ENCODE results near the gene SGO2.

Gene SGO2

GRCh38 chr2:200525882-200526651, at the start of gene SGO2:
TSS of gene SGO2 (plus strand) at chr2:200526207. CDS start at chr2:200532976, 6,769 bp downstream.
- DNase-seq: peak; percentile 95

GRCh38 chr2:200476836-200477235, 49.2 kb upstream of the SGO2 start:
- DNase-seq: no peak

- DNase-seq: no peak
Measured at GRCh38 chr2:200477667-200478131, 48.3 kb upstream of the SGO2 start.

- no peak for DNase-seq
Measured at GRCh38 chr2:200479692-200480265, 46.2 kb upstream of the SGO2 start.

GRCh38 chr2:200482194-200482593, 43.8 kb upstream of the SGO2 start:
- DNase-seq: no peak

GRCh38 chr2:200483729-200484198, 42.2 kb upstream of the SGO2 start:
- DNase-seq: no peak

GRCh38 chr2:200484934-200485333, 41.1 kb upstream of the SGO2 start:
- no peak for DNase-seq

GRCh38 chr2:200486529-200486928, 39.5 kb upstream of the SGO2 start:
- DNase-seq: no peak

GRCh38 chr2:200488169-200488568, 37.8 kb upstream of the SGO2 start:
- DNase-seq: no peak

- no peak for DNase-seq
Measured at GRCh38 chr2:200490001-200490400, 36.0 kb upstream of the SGO2 start.

- no peak for DNase-seq
Measured at GRCh38 chr2:200492656-200493055, 33.4 kb upstream of the SGO2 start.

- DNase-seq: no peak
Measured at GRCh38 chr2:200494048-200494447, 32.0 kb upstream of the SGO2 start.

- no peak for DNase-seq
Measured at GRCh38 chr2:200496696-200497095, 29.3 kb upstream of the SGO2 start.

GRCh38 chr2:200498402-200499162, 27.4 kb upstream of the SGO2 start:
- no peak for DNase-seq

GRCh38 chr2:200502196-200502595, 23.8 kb upstream of the SGO2 start:
- DNase-seq: no peak

GRCh38 chr2:200506679-200507078, 19.3 kb upstream of the SGO2 start:
- no peak for DNase-seq

- no peak for DNase-seq
Measured at GRCh38 chr2:200507179-200507578, 18.8 kb upstream of the SGO2 start.

- no peak for DNase-seq
Measured at GRCh38 chr2:200509235-200509611, 16.8 kb upstream of the SGO2 start.

GRCh38 chr2:200509612-200510433, 16.2 kb upstream of the SGO2 start, which contains the start of gene KCTD18:
TSS of gene KCTD18 (minus strand) at chr2:200510068. CDS start at chr2:200507016, 3,052 bp downstream.
- DNase-seq: peak; percentile 93

- DNase-seq: no peak
Measured at GRCh38 chr2:200515155-200515554, 10.9 kb upstream of the SGO2 start.

GRCh38 chr2:200523158-200523557, 2.8 kb upstream of the SGO2 start:
- no peak for DNase-seq

GRCh38 chr2:200523604-200524003, 2.4 kb upstream of the SGO2 start:
- no peak for DNase-seq

- no peak for DNase-seq
Measured at GRCh38 chr2:200525066-200525465, 941 bp upstream of the SGO2 start.
